Left ventricle myocardium inferior (tissue), 1 donor: Measurements from ENCODE around the gene AKAP12. TPM values are rescaled to one million over a fixed set of nuclear protein-coding genes. Genes with fewer than 3 reads are reported as not detected.

Experiments
- DNase-seq: peaks from one replicate; pipeline ENCODE4 v3.0.0-alpha.2; 2020
- H3K27ac ChIP-seq: fragments of 200-600 bp; replicated peaks from 2 replicates; pipeline ENCODE4 v1.8.0; 2021
- H3K27me3 ChIP-seq: fragments of 200-600 bp; 2 replicates; pipeline ENCODE4 v1.8.0; 2021; ENCODE audit warnings: low read depth
- H3K36me3 ChIP-seq: fragments of 200-600 bp; 2 replicates; pipeline ENCODE4 v1.8.0; 2021
- H3K4me1 ChIP-seq: fragments of 200-600 bp; 2 replicates; pipeline ENCODE4 v1.8.0; 2021
- H3K4me3 ChIP-seq: fragments of 200-600 bp; 2 replicates; pipeline ENCODE4 v1.8.0; 2021; ENCODE audit warnings: mild to moderate bottlenecking, moderate library complexity
- H3K9me3 ChIP-seq: fragments of 200-600 bp; replicated peaks from 2 replicates; pipeline ENCODE4 v1.8.0; 2021
- intact Hi-C: fragments of 100-400 bp; cut with micrococcal nuclease; formaldehyde crosslinking; loops from one replicate; pipeline ENCODE4 v1.11.0; 2022
- total RNA-seq: library from RNA; stranded (reverse); fragmentation: NEBNext Ultra II Directional; extraction: Animal tissue kit (Norgen Biotek cat#: 25700); gene quantifications from one replicate; pipeline ENCODE4 v1.2.1, GENCODE V29; 2021
- TF ChIP-seq, protein P1 (sequence below): fragments of 200-600 bp; IDR thresholded peaks from 2 replicates; pipeline ENCODE4 v1.8.0; 2021; ENCODE audit warnings: antibody characterized with exemption, mild to moderate bottlenecking, borderline replicate concordance
- donor health status: DM: no; HTN: yes; CAD: no; lungs with severe emphysema.

Gene AKAP12
- total RNA-seq, 1 donor from 2014 or later = 13.1 TPM

DNA sequence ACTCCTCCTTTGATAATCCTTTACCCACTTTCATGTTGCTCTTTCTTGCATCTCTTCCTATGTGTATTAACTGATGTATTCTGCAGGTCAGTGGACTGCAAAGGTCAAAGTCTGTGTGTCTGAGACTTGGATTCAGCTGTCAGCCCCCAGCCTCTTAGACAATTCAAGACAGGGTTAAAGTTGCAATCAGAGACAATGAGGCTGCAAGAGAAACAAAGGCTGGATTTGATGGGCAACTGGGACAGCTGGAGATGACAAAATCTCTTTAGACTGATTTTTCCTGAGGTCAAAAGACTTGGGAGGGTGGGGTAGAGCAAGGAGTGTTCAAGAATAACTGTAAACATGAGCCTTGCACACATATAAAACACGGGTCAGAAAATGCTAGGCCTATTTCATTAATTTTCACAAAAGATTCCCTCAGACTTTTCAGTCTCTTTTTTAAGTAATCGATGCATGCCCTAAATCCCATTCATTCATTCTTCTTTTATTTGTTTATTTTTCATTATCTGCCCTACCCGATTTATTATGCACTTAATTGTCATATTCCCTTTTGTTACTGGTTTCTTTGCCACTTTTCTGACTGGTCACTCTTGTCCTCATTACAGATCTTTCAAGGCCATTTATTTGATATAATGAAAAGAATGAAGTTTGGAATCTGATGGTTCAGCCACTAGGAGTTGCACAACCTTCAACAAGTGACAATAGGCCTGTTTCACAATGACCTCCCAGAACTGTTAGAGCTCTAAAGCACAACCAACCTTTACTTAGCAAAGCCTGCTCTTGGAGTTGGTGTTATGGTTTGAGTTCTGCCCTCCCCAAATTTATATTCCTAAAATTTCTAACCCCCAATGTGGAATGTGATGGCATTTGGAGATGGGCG, 33.8 kb upstream of the AKAP12 start:
- no peaks in the 10 kb centered on the region for H3K36me3 ChIP-seq
- H3K9me3 ChIP-seq = peaks cover 7% of the 10 kb centered on the region
- peaks cover 4% of the 10 kb centered on the region for H3K27me3 ChIP-seq
- intact Hi-C loops = no loop called here
- no peak for DNase-seq
- peaks cover 10% of the 10 kb centered on the region for H3K4me1 ChIP-seq
- H3K27ac ChIP-seq = no peak overlapping the region
- H3K4me3 ChIP-seq = no peak overlapping the region
- TF ChIP-seq, protein P1, sequence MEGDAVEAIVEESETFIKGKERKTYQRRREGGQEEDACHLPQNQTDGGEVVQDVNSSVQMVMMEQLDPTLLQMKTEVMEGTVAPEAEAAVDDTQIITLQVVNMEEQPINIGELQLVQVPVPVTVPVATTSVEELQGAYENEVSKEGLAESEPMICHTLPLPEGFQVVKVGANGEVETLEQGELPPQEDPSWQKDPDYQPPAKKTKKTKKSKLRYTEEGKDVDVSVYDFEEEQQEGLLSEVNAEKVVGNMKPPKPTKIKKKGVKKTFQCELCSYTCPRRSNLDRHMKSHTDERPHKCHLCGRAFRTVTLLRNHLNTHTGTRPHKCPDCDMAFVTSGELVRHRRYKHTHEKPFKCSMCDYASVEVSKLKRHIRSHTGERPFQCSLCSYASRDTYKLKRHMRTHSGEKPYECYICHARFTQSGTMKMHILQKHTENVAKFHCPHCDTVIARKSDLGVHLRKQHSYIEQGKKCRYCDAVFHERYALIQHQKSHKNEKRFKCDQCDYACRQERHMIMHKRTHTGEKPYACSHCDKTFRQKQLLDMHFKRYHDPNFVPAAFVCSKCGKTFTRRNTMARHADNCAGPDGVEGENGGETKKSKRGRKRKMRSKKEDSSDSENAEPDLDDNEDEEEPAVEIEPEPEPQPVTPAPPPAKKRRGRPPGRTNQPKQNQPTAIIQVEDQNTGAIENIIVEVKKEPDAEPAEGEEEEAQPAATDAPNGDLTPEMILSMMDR = no peak

DNA sequence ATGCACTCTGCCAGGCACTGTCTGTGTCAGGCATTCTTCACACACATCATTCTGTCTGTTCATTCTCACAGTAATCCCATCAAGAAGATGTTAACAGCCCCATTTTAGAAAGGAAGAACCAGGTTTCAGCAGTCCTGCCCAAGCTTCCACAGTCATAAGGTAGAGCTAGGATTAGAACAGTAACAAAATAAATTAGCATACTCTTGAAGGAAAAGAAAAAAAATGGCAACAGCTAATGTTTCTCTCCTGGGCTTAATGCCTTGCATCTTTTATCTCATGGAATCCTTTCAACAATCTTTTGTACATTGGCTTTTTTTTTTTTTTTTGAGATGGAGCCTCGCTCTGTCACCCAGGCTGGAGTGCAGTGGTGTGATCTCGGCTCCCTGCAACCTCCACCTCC, 32.1 kb upstream of the AKAP12 start:
- peaks cover 10% of the 10 kb centered on the region for H3K4me1 ChIP-seq
- H3K36me3 ChIP-seq = no peaks in the 10 kb centered on the region
- H3K4me3 ChIP-seq = no peak overlapping the region
- no peak for DNase-seq
- intact Hi-C loops = no loop called here
- H3K27ac ChIP-seq = no peak overlapping the region
- TF ChIP-seq, protein P1 = no peak
- peaks cover 4% of the 10 kb centered on the region for H3K27me3 ChIP-seq
- H3K9me3 ChIP-seq = peaks cover 16% of the 10 kb centered on the region

DNA sequence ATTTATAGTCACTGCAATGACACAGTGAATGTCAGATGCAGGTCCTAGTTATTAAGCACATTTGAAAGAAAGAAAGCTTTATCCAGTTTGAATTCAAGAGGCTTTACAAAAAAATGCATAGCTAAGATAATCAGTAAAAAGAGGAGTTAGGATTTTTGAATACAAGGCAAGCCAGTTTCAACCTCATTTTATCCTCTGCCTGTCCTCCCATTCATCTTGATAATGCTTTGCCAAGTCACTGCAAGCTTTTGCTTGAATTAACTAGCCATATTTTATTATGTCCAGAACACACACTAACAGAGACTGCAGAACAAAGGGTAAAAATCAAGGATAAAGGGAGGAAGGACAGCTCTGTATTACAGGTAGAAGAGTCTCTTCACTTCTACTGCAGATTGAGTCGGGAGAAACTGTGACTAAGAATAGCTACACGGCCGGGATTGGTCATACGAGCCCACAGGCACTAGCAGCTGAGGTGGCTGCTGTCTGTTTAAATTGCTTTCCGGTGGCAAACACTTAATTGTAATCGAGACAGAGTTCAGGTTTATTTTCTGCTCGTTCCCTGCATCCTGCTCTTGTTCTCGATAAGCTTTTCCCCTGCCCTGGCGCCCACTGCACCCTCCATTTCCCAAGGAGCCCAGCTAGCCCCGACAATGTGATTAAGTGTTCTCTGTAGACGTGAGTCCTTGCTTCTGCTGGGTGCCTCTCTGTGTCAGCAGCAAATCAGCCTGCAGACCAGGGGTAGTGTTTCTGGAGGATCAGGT, 30.5 kb upstream of the AKAP12 start:
- intact Hi-C loops = no loop called here
- H3K4me3 ChIP-seq = peak overlapping the region; percentile 40
- no peak overlapping the region for H3K27ac ChIP-seq
- no peak for DNase-seq
- TF ChIP-seq, protein P1 = no peak
- H3K4me1 ChIP-seq = peaks cover 10% of the 10 kb centered on the region
- peaks cover 4% of the 10 kb centered on the region for H3K27me3 ChIP-seq
- peaks cover 28% of the 10 kb centered on the region for H3K9me3 ChIP-seq
- no peaks in the 10 kb centered on the region for H3K36me3 ChIP-seq

DNA sequence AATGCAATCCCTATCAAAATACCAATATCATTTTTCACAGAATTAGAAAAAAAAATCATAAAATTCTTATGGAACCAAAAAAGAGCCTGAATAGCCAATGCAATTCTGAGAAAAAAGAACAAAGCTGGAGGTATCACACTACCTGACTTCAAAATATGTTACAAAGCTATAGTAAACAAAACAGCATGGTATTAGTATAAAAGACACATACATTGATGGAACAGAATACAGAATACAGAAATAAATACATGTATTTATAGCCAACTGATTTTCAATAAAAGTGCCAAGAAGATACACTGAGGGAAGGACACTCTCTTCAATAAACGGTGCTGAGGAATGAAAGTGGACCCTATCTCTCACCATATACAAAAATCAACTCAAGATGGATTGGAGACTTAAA, 28.7 kb upstream of the AKAP12 start:
- no peaks in the 10 kb centered on the region for H3K36me3 ChIP-seq
- peaks cover 28% of the 10 kb centered on the region for H3K9me3 ChIP-seq
- no peak for DNase-seq
- intact Hi-C loops = no loop called here
- TF ChIP-seq, protein P1 = no peak
- H3K4me3 ChIP-seq = no peak overlapping the region
- H3K27ac ChIP-seq = no peak overlapping the region
- peaks cover 4% of the 10 kb centered on the region for H3K27me3 ChIP-seq
- H3K4me1 ChIP-seq = peaks cover 10% of the 10 kb centered on the region

DNA sequence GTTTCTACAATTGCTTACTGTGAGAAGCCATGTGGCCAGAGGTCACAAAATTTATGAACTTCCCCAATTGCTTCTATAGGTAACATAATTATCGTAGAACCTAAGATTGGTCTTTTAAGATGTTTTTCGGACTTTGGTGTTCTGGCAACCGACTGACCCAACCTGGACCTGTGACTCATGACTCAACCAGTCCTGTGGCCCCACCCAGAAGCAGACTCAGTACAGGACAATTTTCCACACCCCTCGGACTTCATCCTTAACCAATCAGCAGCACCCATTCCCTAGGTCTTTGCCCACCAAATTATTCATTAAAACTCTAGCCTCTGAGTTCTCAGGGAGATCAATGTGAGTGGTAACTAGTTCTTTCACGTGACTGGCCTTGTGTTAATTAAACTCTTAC, 26.4 kb upstream of the AKAP12 start:
- H3K27me3 ChIP-seq = no peaks in the 10 kb centered on the region
- H3K36me3 ChIP-seq = no peaks in the 10 kb centered on the region
- H3K27ac ChIP-seq = no peak overlapping the region
- H3K4me3 ChIP-seq = no peak overlapping the region
- peaks cover 28% of the 10 kb centered on the region for H3K9me3 ChIP-seq
- DNase-seq = no peak
- TF ChIP-seq, protein P1 = no peak
- peaks cover 10% of the 10 kb centered on the region for H3K4me1 ChIP-seq
- intact Hi-C loops = no loop called here
